Ammon's horn (tissue), 1 donor: ENCODE data around the gene PMEPA1.

Experiments
- DNase-seq: peaks from one replicate; pipeline ENCODE4 v3.0.0-alpha.2; 2016; ENCODE audit warnings: low spot score

The PMEPA1 gene

DNA sequence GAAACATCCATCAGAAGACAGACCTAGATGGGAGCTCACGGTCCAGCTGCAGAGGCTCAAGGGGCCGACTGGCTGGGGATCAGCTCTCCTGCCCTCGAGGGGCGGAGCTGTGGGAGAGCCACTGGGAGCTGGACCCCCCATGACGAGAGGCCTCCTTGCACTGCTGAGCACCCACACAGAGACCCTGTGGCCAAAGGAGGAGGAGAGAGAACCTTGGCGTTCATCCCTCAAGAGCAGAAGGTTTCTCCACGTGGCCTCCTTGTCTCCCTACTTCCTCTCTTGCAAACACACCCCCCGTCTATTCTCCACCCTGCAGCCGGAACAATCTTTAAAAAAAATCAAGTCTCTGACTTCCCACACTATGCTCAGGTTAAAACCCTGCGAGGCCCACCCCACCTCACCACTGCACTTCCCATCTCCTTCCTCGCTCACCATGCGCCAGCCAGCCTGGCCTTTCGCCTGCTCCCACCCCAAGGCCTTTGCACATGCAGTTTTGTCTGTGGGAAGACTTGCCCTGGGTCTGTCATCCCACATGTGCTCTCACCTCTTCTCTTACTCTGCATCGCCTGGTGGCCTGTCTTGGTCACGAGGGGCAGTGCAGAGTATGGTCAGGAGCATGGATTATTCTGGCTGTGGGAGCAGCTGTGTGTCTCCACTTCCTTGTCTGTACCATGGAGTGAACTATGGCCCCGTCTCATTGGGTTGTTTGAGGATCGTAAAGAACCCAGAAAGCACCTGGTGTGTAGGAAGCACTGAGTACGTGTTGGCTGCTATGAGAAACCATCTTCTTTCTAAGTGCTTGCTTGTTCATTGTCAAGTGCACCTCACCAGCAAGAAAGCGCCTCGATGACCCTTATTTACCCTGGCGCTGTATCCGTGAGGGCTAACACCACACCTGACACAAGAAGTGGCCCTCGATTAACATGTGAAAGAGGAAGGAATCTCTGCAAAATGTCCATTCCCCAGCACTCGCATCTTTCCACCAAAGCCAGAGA, 32.9 kb downstream of the PMEPA1 start:
- DNase-seq: peak; percentile 54

DNA sequence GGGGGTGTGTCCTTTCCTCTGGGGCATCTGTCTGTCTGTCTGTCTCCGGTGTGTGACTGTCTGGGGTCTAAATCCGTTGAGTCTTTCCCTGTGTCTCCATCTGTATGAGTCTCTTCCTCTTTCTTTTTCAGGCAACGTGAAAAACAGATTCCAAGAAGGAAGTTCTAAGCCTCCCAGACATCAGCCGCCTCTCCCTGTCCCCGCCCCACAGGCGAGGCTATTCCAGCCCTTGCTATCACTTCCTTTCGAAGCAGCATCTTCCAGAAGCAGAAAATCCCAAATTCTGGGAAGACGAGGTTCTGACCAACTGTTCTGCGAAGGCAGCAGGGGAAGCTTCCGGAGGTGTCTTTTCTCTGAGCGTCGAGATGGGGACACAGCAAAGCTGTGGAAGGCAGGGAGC, 34.0 kb downstream of the PMEPA1 start:
- no peak for DNase-seq

DNA sequence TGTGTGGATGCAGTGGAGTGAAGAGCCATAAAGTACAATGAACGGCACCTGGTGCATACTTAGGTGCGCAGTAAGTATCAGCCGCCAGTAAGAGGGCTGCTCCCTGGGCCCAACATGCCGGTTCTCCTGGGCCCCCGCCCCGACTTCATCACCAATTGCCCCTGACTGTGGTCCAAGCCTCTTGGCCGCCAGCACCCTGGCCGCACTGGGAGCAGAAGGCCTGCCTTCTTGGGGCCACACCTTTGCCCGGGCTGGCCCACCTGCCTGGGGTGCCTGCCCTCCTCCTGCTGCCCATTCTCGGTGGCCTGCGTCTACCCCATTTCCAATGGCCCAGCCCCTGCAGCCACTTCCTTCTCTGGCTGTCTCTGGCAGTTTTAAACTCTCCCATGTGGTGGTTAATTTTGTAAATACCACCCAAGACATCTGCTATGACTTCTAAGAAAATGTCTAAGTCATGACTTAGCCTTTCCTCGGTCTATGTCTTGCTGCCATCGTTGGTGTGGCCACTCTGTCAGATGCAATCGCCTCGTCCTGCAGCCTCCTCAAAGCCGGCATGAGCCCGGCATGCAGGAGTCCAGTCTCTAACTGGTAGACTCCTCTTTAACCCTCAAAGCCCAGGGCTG, 36.8 kb downstream of the PMEPA1 start:
- DNase-seq: no peak

DNA sequence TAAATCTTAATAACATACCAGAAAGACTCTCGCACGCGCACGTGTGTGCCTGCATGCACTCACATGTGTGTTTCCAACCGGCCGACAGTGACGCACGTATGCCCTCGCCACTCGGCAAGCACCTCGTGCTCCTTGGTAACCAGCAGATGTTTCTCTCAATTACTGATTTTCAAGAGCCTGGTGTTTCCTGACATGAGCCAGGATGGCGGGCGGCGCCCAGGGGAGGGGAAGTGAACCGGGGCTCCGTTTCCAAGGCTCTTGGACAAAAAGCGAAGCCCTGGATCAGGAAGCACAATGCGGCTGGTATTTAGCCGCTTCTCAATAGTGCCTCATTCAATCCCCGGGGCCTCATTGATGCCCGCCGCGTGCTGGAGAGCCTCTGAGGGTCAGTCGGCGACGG, 37.7 kb downstream of the PMEPA1 start:
- DNase-seq: peak; percentile 53

DNA sequence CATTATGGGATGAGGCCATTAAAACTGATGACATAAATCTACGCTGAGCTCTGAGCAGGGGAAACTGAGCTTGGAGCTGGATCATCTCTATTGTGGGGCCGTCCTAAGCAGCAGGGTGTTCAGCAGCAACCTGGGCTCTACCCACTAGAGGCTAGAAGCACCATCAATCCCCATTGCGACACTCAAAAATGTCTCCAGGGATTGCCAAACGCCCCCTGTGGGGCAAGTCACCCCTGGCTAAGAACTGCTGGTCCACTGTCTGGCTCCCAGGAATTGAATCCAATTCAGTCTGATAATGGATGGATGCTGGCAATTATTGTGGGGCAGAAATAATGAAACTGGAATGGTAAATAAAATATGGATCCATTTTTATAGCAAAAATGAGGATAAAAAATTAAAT, 38.2 kb downstream of the PMEPA1 start:
- no peak for DNase-seq

DNA sequence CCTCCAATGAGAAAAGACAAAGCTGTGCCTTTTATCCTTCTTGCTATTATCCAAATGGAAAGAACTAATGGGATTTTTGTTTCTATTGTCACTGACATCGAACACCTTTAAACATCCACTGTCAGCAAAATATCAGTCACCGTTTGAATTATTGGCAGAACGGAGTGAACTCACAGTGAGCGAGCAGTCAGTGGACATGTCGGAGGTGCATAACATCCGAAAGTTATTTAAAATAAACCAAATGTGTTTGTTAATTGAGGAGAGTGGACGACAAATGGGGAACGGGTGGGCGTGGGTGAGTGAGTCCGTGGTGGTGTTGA, 38.8 kb downstream of the PMEPA1 start:
- DNase-seq: no peak

DNA sequence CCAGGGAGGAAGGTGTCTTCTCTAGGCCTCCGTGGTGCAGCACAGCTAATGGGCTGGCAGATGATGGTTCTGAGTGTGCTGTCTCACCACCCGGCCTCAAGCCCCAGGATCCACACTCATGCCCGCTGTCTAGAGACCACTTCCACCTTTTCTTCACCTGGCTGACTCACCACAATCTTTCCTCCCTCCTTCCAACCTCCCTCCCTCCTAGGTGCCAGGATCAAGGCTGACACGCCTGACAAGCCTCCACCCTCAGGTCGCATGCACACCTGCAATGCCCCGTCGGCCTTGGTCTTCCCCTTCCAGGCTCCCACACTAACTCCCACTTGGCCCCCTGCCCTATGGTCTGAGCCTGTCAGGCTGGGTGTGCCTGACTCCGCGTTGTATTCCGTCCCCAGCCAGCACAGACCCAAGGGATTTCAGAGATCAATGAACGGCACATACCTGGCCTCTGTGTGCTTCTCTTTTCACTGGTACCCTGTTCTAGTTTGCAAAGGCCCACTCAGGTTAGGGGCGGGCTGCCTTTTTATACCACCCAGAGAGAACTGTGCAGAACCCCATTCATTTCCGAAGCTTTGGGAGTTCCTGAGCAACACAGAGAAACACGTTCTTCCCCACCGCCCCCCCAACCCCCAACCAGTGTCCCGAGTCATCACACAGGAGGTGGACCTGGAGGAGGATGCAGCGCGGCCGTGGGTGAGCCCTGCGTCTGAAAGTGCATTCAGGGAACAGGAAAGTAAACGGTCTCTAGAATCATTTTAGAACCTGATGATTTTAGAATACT, 39.3 kb downstream of the PMEPA1 start:
- no peak for DNase-seq

DNA sequence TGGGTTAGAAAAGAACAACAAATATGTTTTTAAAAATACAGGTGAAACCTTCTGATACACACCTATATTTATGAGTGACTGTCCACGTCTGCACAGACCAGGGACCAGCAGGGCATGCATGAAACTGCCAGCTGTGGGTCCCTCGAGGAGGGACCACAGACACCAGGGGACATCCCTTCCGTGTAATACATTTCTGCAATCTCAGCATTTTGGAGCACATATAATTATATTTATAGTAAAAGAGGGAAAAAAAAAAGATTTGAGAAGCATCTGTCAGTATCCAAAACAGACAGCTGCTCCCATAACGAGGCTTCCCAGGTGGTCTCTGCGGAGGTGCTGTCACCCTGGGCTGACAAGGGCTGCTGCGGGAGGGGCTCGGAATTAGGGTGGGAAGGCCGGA, 40.2 kb downstream of the PMEPA1 start:
- DNase-seq: no peak

DNA sequence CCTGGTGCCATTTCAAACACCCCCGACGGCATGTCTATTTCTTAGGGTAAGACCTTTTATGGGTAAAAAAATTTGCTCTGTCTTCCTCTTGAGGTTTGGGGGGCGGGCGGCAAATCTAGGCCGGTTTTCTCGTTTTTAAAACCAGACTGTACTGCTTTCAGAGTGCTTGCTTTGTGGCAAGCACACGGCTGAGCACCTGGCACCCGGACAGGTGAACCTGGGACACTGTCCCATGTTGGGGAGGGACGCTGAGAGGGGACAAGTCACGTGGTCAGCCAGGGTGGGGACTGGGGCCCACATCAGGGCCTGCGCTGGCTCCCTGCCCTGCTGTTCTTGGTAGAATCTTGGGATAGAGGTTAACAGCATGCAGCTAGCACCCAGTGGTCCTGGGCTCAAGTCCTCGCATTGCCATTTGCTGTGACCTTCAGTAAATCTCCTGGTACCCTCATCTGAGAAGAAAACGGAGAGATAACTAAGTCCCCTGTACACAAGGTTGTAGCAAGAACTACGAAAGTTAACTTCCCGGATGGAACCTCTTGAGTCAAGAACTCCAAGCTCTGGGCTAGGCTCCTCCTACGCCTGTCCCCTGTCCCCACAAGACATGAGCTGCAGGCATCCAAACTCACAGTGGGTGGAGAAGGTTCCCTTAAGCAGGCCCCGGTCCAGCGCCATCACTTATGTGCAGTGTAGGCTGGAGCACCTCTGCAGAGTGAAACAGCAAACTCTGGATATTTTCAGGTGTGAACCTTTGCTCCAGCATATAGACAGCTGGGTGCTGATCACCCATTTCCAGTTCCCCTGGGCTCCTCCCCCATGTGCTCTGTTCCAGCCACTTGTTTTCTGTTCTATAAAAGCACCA, 41.7 kb downstream of the PMEPA1 start:
- no peak for DNase-seq

DNA sequence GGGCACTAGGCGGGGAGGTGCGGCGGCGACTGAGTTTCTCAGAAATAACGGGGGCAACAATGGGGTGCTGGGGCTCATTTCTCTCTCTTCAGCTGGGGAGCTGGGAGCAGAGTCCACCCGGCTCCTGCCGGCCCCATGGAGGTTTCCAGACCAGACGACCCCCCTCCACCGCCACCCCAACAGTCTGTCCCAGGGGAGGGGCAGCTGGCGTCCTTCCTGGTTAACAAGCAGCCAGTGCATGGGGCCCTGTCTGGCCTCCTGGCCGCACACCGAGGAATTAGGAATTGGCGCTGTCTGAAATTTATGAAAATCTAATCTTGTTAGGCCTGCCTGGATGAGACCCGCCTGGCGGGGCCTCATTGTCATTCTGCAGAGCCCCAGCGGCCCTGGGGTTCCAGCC, 42.4 kb downstream of the PMEPA1 start:
- no peak for DNase-seq

DNA sequence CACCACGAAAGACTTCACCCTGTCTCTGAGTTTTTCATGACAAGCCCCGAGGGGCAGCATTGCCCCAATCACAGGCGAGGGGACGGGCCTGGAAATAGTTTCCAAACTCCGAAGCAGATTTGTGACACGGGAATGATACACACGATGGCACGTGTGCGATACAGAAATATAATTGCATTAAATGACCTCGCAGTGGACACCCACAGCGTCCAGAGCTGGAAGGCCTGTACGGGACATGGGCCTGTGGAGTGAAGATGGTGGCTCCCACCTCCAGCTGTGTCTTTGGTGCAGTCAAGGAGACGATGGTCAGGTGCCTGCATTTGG, 43.0 kb downstream of the PMEPA1 start:
- DNase-seq: no peak

DNA sequence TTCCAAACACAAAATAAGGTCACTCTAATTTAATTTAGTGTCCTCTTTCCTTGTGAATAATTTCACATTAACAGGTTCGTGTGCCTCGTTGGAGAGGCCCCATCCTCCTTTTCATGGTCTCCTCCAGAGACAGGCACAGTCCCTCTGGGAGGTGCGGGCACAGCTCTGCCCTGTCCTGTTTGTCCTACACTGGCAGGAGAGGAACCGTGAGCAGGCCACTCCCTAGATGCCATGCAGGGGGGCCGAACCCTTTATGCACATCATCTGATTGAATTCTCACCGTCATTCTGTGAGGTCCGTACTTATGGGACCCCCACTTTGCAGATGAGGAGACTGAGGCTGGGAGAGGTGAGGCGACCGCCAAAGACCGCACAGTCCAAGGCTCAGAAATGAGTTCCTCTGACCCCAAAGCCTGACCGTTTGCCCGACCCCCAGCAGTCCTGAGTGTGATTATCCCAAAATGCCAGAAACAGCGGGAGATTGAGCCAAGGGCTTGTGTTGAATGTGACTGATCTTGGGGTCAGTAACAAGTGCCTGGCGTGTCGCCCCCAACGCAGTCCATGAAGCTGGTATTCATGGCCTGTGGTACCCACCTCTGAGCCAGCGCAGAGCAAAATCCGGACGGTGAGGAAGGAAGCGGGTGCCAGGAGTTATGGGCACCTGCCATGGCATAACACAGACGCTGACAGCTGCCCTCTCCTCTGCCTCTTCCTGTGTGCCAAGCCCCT, 43.5 kb downstream of the PMEPA1 start:
- DNase-seq: no peak

DNA sequence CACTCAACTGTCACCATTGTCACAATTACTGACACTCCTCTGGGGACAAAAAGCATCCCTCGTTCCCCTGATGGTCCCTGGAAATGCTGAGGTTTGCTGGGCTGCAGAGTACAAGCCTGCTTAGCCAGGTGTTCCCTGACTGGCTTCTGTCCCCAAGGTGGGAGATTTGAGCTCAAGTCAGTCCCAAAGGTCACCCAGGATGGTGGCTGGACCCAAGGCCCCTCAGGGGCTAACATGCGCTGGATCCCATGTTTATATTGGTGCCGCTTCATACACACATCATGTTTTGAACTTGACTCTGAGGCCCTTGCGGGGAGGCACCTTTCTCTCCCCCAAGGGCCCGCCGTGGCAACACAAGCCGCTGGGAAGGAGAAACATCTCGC, 44.2 kb downstream of the PMEPA1 start:
- DNase-seq: no peak

DNA sequence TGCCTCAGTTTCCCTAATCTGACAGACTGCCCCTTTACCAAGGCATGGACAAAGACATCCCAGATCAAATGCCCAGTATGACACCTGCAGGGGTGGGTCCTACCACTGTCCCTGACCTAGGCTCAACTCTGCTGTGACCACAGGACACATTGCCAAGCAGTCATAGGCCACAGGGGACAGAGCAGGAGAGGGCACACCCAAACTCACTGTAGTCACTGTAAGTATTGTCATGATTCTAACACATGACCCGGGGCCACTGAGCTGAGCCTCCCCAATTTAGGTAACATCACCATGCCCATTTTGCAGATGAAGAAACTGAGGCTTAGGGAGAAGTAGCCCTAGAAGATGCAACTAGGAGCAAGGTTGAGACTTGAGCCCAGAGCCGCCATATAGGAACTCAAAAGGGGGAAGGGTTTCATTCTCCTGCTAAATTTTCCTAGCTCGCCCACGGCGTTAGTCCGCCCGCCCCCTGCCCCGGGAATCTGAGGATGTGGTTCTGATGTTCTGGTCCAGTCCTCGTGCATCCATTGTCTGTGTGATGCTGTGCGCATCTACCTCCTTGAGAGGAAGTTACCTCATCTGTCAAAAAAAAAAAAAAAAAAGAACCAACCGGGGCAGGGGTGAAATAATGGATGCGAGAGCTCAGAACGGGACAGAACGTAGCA, 44.8 kb downstream of the PMEPA1 start:
- DNase-seq: no peak

DNA sequence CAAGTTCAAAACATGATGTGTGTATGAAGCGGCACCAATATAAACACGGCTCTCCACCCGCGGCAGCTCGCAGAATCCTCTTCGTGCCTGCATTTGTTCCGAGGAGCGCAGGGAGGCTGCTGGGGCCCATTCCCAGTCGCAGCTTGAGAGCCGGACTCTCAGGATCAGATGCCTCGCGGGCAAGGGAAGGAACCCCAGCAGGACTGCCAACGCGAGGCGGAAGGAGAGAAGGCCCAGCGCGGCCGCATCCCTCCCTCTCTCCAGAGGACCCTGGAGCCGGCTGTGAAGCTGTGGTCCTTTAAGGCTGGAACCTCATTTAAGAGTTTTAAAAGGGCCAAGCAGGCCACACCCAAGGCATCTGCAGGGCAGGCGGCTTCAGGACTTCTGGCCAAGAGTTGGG, 45.3 kb downstream of the PMEPA1 start:
- DNase-seq: no peak

DNA sequence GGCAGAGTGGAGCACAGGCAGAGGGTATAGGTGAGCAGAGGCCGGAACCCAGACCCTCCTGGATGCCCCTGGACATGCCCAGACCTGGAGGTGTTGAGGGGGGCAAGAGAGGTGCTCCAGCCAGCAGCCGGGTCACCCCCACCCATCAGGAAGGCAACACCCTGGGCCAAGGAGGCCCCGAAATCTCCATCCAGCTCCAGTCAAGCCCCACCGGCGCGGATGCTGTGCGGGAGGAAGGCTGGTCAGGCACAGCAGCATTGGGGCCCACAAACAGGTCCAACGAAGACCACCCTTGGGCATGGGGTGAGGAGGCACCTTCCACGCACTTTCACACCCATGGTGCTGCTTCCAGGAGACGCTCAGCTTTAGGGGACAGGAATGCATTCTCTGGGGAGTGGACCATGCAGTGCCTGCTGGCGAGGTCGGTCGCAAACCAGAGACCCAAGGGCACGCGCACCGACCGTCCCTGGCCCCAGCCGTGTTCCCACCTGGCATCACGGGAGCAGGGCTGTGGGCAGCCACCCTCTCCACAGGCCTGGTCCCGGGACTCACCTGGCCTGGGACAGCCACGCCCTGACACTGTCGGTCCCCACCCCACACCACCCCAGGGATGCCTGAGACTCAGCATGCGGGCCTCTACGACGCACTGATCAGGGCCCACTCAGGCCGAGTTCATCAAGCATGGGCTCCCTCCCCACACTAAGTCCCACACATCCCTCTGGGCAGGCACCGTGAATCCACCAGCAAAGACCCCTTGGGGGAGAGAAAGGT, 45.9 kb downstream of the PMEPA1 start:
- no peak for DNase-seq

DNA sequence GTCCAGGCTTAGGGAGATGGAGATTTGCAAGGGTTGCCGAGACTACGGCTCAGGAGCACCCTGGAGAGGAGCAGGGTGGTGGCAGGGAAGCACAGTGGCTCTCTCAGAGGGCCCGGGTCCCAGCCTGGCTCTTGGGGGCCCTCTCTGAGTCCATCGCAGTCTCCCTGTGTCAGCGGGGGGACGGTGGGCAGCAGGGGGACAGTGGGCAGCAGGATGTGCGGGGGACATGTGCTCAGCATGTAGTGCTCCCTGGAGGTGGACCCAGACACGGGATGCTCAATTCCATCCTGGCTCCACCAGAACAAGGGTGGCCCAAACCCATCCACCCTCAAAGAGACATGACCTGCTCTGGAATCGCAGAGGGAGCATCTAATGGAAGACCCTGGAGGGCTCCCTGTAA, 46.6 kb downstream of the PMEPA1 start:
- no peak for DNase-seq

DNA sequence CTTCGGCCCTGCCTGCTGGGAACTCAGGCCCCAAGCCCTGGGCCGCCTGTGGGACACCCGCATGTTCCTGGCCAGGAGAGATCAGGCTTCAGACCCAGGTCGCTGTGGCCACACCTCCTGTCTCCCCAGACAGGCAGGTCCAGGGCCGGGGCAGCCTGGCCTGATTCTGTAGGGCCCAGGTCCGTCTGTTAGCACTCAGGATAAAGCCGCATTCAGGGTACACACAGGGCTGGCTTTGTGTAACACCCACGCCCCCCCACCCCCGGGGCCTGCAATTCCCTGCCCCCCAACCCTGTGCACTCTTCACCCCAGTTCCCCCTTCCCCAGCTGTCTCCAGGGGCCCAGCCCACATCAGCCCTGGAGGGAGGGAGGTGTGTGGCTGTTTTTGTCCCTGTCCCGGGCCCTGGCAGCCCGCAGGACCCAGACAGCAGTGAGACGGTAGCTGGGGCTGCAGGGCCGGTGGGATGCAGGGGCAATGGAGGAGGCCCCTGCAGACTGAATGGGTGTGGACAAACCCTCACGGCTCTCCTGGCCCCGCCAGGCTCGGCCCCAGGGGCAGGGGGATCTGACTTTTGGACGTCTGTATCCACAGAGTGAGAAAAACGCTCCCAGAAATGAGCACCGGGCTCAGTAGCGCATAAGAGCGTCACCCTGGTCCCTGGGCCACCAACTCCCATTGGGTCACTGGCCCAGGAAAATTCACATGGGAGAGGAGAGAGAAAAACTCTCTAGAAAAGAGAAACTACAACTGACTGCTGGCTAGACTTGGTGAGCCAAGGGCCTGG, 47.2 kb downstream of the PMEPA1 start:
- no peak for DNase-seq

DNA sequence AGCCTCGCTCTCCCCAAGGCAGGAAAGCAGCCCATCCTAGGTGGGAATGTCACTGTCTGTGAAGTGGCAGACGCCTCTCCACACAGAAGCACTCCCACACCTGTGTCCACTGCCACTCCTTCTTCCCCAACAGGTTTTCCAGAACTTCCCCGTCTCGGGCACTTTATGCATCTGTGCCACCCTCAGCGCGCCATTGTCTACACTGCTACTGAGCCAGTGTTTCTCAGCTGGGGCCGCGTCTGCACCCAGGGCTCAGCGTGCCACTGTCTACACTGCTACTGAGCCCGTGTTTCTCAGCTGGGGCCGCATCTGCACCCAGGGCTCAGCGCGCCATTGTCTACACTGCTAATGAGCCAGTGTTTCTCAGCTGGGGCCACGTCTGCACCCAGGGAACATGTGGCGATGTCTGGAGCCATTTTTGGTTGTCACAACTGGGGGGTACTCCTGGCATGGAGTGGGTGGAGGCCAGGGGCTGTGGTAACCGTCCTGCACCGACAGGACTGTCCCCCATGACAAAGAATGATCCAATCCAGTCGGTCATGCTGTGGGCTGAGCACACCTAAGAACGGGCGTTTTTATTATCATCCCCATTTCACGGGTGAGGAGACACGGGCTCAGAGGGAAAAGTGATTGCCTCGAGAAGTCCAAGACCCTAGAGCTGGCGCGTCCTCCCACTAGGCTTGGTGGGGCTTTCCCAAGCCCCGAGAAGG, 47.9 kb downstream of the PMEPA1 start:
- no peak for DNase-seq
